ENCODE measurements around the gene RIIAD1. TPM values are rescaled to one million over a fixed set of nuclear protein-coding genes. Genes with fewer than 3 reads are reported as not detected.

The RIIAD1 gene
- total RNA-seq, 1 donor from 2014 or later: 9.8 TPM

- no peak for FAIRE-seq
- peak in 1 of 2 donors; percentile 67 for DNase-seq (ENCODE audit: low spot score in 2 of 2)
Observed at GRCh38 chr1:151710187-151710840, 11.0 kb upstream of the RIIAD1 start.

DNA sequence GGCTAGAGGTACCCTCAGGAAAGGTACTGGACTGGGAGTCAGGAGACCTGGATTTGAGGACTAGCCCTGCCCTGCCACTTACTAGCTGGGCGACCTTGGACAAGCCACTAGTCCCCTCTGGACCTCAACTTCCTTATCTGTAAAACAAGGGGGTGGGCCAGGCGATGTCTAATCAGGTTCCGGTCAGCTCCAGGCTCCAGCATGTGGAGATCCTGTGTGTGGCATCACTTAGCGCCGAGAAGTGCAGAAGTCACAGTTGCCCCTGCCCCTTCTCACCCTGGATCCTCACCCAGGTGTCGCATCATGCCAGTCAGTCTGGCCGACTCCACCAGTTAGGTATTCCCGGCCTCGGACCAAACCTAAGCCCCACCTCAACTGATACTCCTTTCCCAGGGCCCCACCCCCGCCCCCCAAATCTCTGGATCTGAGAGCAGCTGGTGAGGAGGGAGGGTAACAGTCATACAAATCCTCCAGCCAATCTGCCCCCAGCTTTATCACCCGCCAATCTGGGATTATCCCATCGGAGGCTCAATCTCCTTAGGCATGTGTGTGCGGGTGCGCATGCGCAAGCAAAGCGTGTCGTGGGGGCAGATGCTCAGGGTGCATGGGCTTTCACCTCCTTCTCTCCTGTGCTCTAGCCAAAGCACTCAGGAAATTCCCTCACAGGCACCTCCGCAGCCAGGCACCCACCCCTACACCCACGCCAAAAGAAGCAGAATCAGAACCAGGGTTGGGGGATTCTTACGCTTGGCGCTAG is 10.1 kb upstream of the RIIAD1 start:
- no peak for DNase-seq (ENCODE audit: low spot score in 2 of 2)
- FAIRE-seq: no peak

GRCh38 chr1:151711951-151712350 is 9.4 kb upstream of the RIIAD1 start:
- DNase-seq (ENCODE audit: low spot score in 2 of 2) (no peak), FAIRE-seq (no peak)

DNA sequence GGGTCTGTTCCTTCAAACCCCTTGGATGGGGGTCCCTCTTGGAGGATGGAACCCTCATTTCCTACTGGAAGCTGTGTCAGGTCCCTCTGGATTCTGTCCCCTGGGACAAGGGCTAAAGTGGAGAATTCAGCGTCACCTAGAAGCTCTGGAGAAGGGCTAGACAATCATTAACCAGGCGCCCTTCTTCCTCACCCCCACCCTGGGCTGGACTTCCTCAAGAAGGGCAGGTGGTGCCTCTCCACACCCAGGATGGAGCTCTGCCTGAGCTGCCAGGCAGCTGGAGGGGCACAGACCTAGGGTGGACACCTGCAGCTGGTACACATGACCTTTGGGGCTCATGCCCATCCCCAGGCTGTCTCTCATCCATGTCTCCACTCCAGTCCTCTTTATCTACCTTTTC is 8.3 kb upstream of the RIIAD1 start:
- no peak for DNase-seq (ENCODE audit: low spot score in 2 of 2)
- FAIRE-seq: no peak

DNA sequence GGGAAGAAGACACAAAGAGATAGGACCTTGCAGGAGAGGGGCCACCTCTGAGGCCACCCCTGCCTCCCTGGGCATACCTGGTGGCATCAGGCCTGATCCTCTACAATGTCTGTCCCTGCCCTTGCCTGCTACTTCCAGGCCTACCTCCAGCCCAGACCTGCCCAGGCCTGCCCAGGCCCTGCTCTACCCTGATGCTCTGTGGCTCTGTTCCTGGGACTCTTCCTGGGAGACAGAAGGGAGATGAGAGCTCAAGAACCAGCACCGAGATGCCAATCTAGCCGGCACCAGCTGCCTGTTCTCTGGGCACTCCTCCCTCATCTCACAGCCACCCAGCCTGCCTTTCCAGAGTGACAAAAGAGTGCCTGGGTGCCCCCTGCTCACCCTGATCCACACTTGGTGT is 7.4 kb upstream of the RIIAD1 start:
- DNase-seq (ENCODE audit: low spot score in 2 of 2) (no peak), FAIRE-seq (no peak)

DNA sequence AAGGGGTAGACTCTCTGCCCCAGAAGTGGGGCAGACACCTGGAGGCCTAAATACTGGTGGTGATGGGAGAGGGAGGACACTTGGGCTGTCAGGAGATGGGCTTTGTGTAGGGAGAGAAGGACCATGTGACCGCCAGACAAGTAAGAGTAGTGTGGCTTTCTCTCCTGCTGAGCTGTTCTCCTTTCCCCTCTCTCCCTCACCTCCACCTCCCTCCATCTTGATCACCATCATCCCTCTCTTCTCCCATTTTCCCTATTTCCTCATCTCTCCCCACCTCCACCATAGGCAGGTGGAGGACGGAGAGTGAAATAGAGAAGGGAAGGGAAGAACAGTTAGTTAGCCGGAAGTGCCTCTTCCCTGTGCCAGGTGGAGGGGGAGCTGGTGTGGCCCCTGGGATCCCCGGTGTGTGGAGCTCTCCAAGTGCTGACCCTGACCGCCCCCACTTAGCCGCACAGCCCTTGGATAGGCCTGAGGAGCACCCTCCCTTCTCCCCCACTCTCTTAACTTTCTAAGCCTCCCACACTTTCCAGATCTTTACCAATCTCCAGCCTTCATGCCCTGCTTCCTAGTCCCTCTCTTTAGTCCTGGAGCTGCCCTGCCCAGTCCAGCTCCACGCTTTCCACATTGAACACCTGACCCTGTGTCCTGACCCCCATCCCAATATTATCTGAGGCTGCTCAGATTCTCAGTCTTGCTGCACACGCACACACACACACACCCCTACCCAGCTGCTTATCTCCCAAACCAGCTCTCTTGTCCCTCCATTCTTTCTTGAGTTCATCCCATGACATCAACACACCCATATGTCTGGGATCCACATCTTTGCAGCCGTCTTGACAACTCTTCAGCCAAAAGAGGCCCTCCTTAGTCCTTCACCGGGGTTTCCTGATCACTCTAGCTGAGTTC is 6.2 kb upstream of the RIIAD1 start:
- DNase-seq (ENCODE audit: low spot score in 2 of 2) (no peak), FAIRE-seq (no peak)

DNA sequence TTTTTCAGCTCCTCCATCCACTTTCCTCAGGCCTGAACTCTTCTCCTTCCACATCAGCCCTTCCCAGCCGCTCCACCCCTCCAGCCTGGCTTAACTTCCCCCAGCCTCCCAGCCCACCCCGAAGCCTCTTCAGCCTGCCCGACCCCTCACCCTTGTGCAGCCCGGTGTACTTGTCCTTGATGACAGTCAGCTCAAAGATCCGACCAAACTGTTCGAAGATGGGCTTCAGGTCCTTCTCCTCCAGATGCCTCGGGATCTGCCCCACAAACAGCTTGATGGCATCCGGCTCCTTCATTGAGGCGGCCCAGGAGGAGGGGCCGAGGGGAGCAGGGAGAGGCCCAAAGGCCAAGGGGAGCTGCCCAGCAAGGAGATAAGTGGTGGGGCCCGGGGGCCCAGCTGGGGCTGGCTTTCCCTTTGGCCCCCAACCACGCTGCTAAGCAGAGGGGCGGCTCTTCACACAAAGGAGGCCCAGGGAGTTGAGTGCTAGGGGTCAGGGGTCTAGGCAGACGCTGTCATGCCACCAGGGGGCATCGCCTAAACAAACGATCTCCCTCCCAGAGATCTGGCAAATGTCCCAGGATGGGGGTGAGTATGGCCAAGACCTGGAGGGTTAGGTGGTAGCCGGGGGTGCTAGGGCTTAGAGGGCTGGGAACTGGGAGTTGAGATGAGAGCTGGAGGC is 5.5 kb upstream of the RIIAD1 start:
- DNase-seq (ENCODE audit: low spot score in 2 of 2) (no peak), FAIRE-seq (no peak)

- DNase-seq (ENCODE audit: low spot score in 2 of 2): no peak
- FAIRE-seq: no peak
Observed at GRCh38 chr1:151716405-151716762, 4.9 kb upstream of the RIIAD1 start.

DNA sequence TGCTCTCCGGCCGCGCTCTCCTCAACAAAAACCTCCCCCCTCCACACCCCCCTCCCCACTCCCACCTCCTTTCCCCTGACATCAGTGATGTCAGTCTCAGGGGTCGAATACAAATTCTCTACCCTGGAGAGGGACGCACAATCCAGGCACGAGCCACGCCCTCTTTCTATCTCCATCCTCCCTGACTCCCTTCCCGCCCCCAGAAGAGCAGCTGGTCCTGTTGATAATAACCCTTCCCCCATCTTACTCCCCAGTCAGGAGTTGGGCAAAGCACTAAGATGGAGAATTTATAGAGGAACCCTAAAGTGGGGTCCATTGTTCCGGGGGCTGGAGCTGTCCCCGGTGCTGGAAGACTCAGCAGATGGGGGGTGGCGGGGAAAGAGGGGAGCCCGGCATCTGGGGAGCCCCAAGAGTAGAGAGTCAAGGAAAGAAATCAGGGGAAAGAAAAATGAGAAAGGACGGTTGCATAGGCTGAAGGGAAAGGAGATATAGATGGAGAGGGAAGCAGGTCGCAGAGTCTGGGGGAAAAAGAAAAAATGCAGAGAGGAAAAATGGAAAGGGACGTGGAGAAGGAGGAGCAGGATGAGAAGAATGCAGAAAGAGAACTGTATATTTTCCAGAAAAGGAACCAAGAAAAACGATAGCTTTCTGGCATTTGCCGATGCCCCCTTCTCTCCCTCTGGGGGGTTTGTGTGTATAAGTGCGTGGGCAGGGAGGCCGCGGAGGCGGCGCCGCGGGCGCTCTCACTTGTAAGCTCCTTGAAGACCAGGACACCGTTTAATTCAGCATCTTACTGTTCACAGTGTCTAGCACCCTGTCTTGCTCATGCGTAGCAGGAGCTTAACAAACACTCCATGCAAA is 4.3 kb upstream of the RIIAD1 start, which contains the start of gene CELF3:
CELF3 (minus strand) TSS at position 33 of the 861 bp plus-strand sequence. CDS start 783 bp downstream, outside the sequence.
- FAIRE-seq (no peak), DNase-seq (ENCODE audit: low spot score in 2 of 2) (peak; percentile 69 to 75)

- no peak for DNase-seq (ENCODE audit: low spot score in 2 of 2)
- FAIRE-seq: no peak
Observed at GRCh38 chr1:151718011-151718431, 3.3 kb upstream of the RIIAD1 start.

- FAIRE-seq (no peak), DNase-seq (ENCODE audit: low spot score in 2 of 2) (no peak)
Observed at GRCh38 chr1:151718666-151719065, 2.7 kb upstream of the RIIAD1 start.

DNA sequence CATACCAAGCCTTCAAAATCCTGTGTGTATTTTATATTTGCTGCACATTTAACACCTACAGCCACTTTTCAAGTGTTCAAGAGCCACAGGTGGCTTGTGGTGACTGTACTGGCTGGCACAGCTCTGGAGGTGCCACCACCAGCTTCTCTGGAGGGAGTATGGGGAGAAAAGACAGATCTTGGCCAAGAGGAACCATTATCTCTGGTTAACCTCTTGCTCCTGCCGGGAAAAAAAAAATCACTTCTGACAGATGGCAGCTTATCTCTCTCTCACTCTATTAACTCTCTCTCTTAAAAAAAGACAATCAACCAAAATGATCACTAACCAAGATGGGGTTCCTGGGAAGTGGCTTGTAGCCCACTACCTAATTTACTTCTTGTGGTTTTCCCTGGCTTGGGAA is 1.2 kb upstream of the RIIAD1 start:
- DNase-seq (ENCODE audit: low spot score in 2 of 2) (no peak), FAIRE-seq (no peak)

DNA sequence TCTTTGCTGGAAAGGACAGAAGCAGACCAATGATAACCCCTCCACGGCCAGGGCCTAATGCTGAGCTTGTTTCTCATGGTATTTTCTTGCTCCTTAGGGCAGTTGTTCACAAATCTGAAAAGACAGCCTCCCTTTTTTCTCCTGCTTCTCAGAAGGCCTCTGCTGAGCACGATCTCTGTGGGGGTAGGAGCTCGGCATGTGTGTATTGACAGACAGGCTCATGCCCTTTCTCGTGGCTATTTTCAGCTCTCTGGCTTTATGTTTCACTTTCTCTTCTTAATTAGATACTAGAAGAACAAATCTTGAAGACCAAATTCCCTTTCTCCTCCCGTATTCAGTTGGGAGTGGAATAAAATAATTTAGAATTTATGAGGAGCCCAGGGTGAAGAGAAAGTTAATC is 768 bp upstream of the RIIAD1 start:
- no peak for FAIRE-seq

DNA sequence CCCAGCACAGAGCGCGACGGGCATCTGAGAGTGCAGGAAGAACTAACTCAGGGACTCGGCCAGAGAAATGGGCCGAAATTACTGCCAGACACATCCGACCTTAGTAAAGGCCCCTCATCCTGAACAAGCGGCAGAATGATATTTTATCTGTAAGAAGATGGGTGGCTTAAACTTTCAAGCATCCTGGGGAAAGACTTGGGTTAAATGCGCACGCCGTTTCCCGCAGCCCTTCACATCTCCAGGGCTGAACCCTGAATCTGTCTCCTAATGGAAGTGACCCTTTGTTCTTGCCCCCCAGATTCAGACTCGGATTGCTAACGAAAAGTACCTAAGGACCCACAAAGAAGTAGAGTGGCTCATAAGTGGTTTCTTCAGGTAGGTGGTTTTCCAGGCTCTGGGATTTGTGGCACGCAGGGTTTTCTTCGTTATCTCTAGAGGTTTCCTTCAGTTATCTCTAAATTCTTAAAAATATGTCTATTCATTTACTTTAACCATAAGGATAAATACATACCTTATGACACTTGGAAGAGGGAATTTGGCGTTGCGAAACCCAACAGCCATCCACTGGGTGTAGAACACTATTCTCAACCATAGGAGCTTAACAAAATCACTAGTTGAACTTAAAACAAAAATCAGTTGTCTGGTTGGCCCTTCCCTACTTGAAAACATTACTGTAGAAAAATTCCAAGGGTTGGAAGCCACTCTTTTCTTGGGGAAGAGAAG is 627 bp downstream of the RIIAD1 start:
- DNase-seq (ENCODE audit: low spot score in 2 of 2): no peak
- no peak for FAIRE-seq

More for the DNA sequence above, 768 bp upstream of the RIIAD1 start:
- no peak for DNase-seq (ENCODE audit: low spot score in 2 of 2)

- FAIRE-seq (no peak), DNase-seq (ENCODE audit: low spot score in 2 of 2) (no peak)
Observed at GRCh38 chr1:151723726-151724370, 2.5 kb downstream of the RIIAD1 start.

DNA sequence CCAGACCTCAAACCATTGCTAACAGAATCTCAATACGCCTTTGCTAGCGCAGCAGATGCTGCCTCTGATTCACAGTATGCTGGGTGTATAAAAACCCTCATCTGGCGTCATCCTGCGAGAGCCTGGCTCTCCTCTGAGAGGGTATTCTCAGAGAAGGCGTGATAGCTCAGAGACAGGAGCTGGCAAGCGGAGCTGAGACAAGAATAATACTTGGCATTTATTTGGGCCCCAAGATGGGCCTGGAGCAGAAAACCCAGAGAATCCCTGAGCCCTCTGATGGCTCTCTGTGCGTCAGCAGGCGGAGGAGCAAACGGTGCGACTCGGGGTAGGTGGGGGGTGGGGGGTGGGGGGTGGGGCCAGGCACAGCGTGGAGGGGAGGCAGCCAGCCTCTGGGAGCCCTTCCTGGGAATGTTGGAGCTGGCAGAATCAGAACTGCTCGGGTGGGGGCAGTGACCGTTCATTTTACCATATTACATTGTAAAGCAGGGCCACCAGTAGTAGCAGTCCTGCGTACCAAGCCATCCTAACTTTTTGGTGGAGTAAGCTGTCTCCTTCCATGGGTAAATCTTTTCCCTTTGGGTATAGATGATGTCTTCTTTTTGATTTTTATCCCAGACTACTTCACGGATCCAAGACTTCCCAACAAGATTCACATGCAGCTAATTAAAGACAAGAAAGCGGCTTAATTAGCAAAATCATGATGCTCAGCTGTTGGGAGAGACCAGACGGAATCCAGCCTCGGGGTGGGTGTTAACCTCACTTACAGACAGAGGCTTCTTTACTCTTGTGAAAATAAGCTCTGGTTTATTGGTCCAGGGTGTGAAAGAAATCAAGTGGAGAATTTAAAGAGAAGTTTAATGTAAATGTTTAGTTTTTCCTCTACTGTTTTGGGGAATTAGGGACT is 7.1 kb downstream of the RIIAD1 start:
- DNase-seq (ENCODE audit: low spot score in 2 of 2): no peak
- FAIRE-seq: no peak
